Neural cell (in vitro differentiated cells): ENCODE results near the gene WTAP. TPM values are rescaled to one million over a fixed set of nuclear protein-coding genes. Genes with fewer than 3 reads are reported as not detected.
"Not testable (repeated sequence)": the region's sequence is repeated elsewhere in the genome, so short reads cannot be mapped to it uniquely, and the experiment has no call there.

Experiments used
- H2AFZ ChIP-seq: fragments of 200-600, 300-800 bp; sonication (generic), shearing (Covaris generic); 2 replicates; pipeline ENCODE4 v1.6.0; 2014; ENCODE audit warnings: low read depth, mild to moderate bottlenecking, antibody characterized with exemption, low read length, moderate library complexity
- H3F3A ChIP-seq: fragments of 200-600 bp; shearing (Covaris generic); 2 replicates; pipeline ENCODE4 v1.6.1; 2016; ENCODE audit warnings: mild to moderate bottlenecking, moderate library complexity, mixed read lengths, antibody characterized with exemption, low read length; ENCODE audit not compliant: insufficient read depth, poor library complexity, severe bottlenecking
- H3K27ac ChIP-seq: fragments of 200-600, 300-800 bp; sonication (generic), shearing (Covaris generic); 2 replicates; pipeline ENCODE4 v1.5.1; 2014; ENCODE audit warnings: mild to moderate bottlenecking, low read length, moderate library complexity
- H3K27me3 ChIP-seq: fragments of 300-800, 200-600 bp; sonication (generic), shearing (Covaris generic); 2 replicates; pipeline ENCODE4 v1.6.0; 2014; ENCODE audit warnings: mild to moderate bottlenecking, low read depth, low read length, moderate library complexity; ENCODE audit not compliant: insufficient read depth
- H3K36me3 ChIP-seq: fragments of 300-800, 200-600 bp; sonication (generic), shearing (Covaris generic); 2 replicates; pipeline ENCODE4 v1.5.1; 2014; ENCODE audit warnings: mild to moderate bottlenecking, antibody characterized with exemption, low read length, moderate library complexity; ENCODE audit not compliant: insufficient read depth
- H3K4me2 ChIP-seq: fragments of 300-800, 200-600 bp; sonication (generic), shearing (Covaris generic); 2 replicates; pipeline ENCODE4 v1.6.0; 2014; ENCODE audit warnings: mild to moderate bottlenecking, low read length
- H3K4me3 ChIP-seq: fragments of 300-800, 200-600 bp; sonication (generic), shearing (Covaris generic); 2 replicates; pipeline ENCODE4 v1.5.1; 2014; ENCODE audit warnings: mild to moderate bottlenecking, low read length, moderate library complexity
- H3K79me2 ChIP-seq: fragments of 200-600 bp; shearing (Covaris generic); replicated peaks from 2 replicates; pipeline ENCODE4 v1.6.0; 2014; ENCODE audit warnings: mild to moderate bottlenecking, low read length, moderate library complexity; ENCODE audit not compliant: insufficient read depth
- H3K9ac ChIP-seq: fragments of 300-800, 200-600 bp; sonication (generic), shearing (Covaris generic); 2 replicates; pipeline ENCODE4 v1.6.1; 2016; ENCODE audit warnings: mild to moderate bottlenecking, low read length, mixed read lengths
- H3K9me2 ChIP-seq: fragments of 200-600 bp; shearing (Covaris generic); 2 replicates; pipeline ENCODE4 v1.6.1; 2016; ENCODE audit warnings: mild to moderate bottlenecking, low read length, mixed read lengths; ENCODE audit not compliant: insufficient read depth
- H3K9me3 ChIP-seq: fragments of 200-600, 300-800 bp; sonication (generic), shearing (Covaris generic); 2 replicates; pipeline ENCODE4 v1.6.1; 2016; ENCODE audit warnings: mild to moderate bottlenecking, mixed run types, low read length, moderate library complexity, mixed read lengths
- H4K20me1 ChIP-seq: fragments of 200-600 bp; shearing (Covaris generic); 2 replicates; pipeline ENCODE4 v1.6.1; 2016; ENCODE audit warnings: mild to moderate bottlenecking, mixed run types; ENCODE audit not compliant: insufficient read depth
- MXI1 ChIP-seq: fragments of 450-650 bp; conservative IDR thresholded peaks from 2 replicates; pipeline ENCODE4 v1.6.1; 2014; ENCODE audit warnings: antibody characterized with exemption, mild to moderate bottlenecking; ENCODE audit not compliant: poor library complexity, severe bottlenecking
- POLR2AphosphoS5 ChIP-seq: IDR thresholded peaks from 2 replicates; pipeline ENCODE4 v1.6.1; 2012
- SMC3 ChIP-seq: fragments of 450-650 bp; conservative IDR thresholded peaks from 2 replicates; pipeline ENCODE4 v1.6.1; 2014; ENCODE audit warnings: antibody characterized with exemption, mild to moderate bottlenecking, moderate library complexity; ENCODE audit not compliant: poor library complexity
- polyA plus RNA-seq: library from polyadenylated mRNA; depleted of rRNA; stranded (reverse); fragments of >200 nt; gene quantifications from 2 replicates; pipeline ENCODE4 v1.2.3, GENCODE V29; 2014
- TF ChIP-seq, protein P1 (sequence below): IDR thresholded peaks from 2 replicates; pipeline ENCODE4 v1.6.1; 2012; ENCODE audit warnings: borderline replicate concordance

Gene WTAP
- polyA plus RNA-seq, 1 donor from 2014 or later = 94.1 TPM

DNA sequence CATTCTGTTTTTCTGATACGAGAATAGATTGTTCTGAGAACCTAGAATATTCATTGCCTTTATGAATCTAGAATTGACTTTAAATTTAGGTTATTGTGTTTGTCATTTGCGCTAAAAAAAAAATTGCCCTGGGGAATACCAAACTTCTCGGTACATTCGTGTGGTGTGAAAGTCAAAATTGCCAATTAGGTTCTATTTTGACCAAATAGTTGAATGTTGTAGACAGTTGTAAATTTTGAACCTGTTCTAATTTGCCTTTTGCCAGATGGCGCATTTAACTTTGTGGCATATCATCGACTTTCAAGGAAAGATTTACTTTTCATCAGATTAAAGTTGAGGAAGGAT is 3.0 kb downstream of the WTAP start:
- Histone ChIP-seq H3F3A (peaks cover 6% of the 10 kb centered on the region), H3K4me2 (peak overlapping the region; percentile 90), H3K27ac (no peak overlapping the region), H3K9ac (no peak overlapping the region), H3K27me3 (no peaks in the 10 kb centered on the region), H3K4me3 (peak overlapping the region; percentile 96), H3K9me3 (no peaks in the 10 kb centered on the region), H3K79me2 (peaks cover 84% of the 10 kb centered on the region), H4K20me1 (peaks cover 20% of the 10 kb centered on the region), H3K9me2 (no peaks in the 10 kb centered on the region), H2AFZ (no peak overlapping the region), H3K36me3 (no peaks in the 10 kb centered on the region)
- TF ChIP-seq, protein P1, sequence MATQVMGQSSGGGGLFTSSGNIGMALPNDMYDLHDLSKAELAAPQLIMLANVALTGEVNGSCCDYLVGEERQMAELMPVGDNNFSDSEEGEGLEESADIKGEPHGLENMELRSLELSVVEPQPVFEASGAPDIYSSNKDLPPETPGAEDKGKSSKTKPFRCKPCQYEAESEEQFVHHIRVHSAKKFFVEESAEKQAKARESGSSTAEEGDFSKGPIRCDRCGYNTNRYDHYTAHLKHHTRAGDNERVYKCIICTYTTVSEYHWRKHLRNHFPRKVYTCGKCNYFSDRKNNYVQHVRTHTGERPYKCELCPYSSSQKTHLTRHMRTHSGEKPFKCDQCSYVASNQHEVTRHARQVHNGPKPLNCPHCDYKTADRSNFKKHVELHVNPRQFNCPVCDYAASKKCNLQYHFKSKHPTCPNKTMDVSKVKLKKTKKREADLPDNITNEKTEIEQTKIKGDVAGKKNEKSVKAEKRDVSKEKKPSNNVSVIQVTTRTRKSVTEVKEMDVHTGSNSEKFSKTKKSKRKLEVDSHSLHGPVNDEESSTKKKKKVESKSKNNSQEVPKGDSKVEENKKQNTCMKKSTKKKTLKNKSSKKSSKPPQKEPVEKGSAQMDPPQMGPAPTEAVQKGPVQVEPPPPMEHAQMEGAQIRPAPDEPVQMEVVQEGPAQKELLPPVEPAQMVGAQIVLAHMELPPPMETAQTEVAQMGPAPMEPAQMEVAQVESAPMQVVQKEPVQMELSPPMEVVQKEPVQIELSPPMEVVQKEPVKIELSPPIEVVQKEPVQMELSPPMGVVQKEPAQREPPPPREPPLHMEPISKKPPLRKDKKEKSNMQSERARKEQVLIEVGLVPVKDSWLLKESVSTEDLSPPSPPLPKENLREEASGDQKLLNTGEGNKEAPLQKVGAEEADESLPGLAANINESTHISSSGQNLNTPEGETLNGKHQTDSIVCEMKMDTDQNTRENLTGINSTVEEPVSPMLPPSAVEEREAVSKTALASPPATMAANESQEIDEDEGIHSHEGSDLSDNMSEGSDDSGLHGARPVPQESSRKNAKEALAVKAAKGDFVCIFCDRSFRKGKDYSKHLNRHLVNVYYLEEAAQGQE = no peak
- no peak for TF ChIP-seq POLR2AphosphoS5
- no peak for TF ChIP-seq MXI1

- H3K27ac ChIP-seq, H3K9me3 ChIP-seq, H3K36me3 ChIP-seq, H3K9me2 ChIP-seq, H2AFZ ChIP-seq, H3K27me3 ChIP-seq, H3F3A ChIP-seq, H3K4me3 ChIP-seq, H3K4me2 ChIP-seq, H3K9ac ChIP-seq: not testable (repeated sequence)
- Histone ChIP-seq H4K20me1 (peaks cover 25% of the 10 kb centered on the region), H3K79me2 (peaks cover 96% of the 10 kb centered on the region)
These were observed 5.2 kb downstream of the WTAP start for GRCh38 chr6:159732550-159732949.

GRCh38 chr6:159733395-159733794 is 6.1 kb downstream of the WTAP start:
- peaks cover 30% of the 10 kb centered on the region for H4K20me1 ChIP-seq
- peaks cover 99% of the 10 kb centered on the region for H3K79me2 ChIP-seq
- H3K9me2 ChIP-seq, H3K9me3 ChIP-seq, H3K9ac ChIP-seq, H3K27ac ChIP-seq, H3K4me2 ChIP-seq, H3F3A ChIP-seq, H3K27me3 ChIP-seq, H3K4me3 ChIP-seq, H2AFZ ChIP-seq, H3K36me3 ChIP-seq: not testable (repeated sequence)

GRCh38 chr6:159736908-159737307 is 9.6 kb downstream of the WTAP start:
- Histone ChIP-seq H3K79me2 (peaks cover 84% of the 10 kb centered on the region), H3K27me3 (no peaks in the 10 kb centered on the region), H3K4me2 (no peak overlapping the region), H4K20me1 (peaks cover 15% of the 10 kb centered on the region), H3K9me2 (no peaks in the 10 kb centered on the region), H3F3A (no peaks in the 10 kb centered on the region), H2AFZ (no peak overlapping the region), H3K27ac (no peak overlapping the region), H3K9me3 (no peaks in the 10 kb centered on the region), H3K36me3 (peaks cover under 1% of the 10 kb centered on the region), H3K9ac (no peak overlapping the region), H3K4me3 (no peak overlapping the region)
- TF ChIP-seq POLR2AphosphoS5 (no peak), SMC3 (no peak)
